IPS-11a (cell line): ENCODE data around the gene POU2F3.

Experiments
- H3K4me3 ChIP-seq: one replicate; pipeline ENCODE4 v1.5.1; 2013; ENCODE audit warnings: low read depth, low read length, control low read depth

Gene POU2F3

DNA sequence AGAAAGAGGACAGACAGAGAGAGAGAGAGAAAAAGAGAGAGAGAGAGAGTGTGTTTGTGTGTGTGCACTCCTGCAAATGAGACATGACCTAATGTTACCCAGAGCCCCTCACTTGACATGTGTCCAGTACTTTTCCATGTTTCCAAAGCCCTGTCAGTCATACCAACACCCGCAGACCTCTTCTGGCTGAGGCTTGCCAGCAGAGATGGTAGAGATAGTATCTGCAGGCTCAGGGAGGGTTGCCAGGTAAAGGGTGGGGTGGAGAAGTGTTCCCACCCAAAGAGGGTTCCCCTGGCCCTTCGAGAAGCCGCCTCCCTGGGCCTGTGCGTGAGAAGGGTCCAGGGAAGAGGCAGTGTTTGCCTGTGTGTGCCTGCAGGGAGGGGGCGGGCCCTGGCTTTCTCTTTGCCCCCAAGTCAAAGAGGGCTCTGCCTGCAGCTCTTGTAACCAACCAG lies 40.7 kb downstream of the POU2F3 start:
- H3K4me3 ChIP-seq, result no peak overlapping the region

DNA sequence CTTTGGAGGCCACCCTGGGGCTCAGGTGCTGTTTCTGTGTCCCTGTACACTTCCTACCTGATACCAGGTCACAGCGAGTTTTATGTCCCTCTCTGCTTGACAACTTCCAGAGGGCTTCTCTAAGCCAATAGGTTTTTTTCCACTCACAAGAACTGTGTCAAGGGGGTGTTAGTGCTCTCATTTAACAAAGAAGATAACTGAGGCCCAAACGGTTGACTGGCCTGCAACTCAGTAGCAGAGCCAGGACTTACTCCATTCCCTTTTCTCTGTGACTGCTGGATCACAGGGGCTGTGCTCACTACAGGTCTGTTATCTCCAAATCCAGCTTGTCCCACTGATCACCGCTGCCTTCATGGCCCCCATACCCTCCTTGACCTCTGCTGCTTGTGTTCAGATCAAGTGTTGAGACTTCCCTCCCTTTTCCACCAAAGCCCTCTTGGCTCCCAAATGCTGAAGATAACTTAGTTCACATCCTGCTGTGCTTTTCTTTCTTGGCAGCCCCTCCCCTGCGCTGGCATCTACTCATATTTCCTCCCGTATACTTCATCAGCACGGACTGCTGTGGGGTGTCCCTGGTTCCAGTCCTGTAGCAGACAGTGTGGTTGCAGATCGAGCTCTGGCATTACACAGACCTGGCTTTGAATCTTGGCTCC lies 41.3 kb downstream of the POU2F3 start:
- no peak overlapping the region for H3K4me3 ChIP-seq

DNA sequence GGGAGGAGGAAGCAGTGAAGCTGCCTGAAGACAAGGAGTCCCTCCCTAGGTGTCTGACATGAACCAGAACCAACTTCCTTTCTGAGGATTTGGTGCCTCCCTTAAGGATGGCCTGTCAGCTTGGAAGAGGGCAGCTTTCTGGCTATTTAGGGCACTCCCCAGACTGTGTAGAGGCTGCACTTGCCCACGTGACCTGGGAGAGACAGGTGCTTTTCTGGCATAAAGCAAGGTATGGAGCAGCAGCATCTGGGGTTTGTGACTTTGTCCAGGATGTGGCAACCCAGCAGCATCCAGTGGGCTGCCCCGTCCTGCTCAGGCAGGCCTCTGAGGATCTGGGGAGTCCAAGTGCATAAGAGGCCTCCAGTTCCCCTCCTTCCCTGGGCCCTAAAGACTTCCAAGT lies 43.2 kb downstream of the POU2F3 start:
- no peak overlapping the region for H3K4me3 ChIP-seq

DNA sequence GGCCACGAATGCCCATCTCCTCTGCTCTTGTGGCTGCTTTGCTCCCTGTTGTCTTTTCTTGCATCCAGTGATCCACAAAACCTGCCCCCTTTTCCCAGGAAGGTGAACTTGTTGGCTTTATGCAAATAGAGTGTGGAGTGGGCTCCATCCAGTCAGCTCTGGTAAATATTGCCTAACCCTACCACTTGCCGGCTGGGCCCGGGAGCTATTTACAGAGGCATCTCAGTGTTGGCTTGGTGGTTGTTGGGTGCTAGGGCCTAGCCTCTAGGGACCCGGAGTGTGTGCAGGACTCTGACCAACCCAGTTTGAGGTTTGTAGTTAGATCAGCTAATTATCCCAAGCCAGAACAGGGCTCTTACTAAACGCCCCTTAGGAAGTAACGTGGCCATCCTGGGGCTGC lies 44.3 kb downstream of the POU2F3 start:
- no peak overlapping the region for H3K4me3 ChIP-seq

DNA sequence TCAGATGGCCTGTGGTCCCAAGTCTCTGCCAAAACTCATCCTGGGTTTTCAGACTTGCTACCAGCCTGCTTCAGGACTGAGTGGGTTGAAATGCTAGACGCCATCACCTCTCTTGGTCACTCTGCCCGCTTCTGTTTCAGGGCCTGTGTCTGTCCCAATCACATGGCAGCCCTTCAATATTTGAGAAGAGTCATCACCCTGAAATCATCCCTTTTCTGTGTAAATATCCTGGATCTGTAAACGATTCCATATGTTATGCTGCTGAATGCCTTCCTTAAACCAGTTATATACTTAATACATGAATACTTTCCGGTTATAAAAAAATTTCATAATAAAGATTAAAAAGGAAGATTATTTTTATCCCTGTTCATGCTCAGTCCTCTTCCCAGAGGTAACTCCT lies 45.3 kb downstream of the POU2F3 start:
- H3K4me3 ChIP-seq, result no peak overlapping the region

DNA sequence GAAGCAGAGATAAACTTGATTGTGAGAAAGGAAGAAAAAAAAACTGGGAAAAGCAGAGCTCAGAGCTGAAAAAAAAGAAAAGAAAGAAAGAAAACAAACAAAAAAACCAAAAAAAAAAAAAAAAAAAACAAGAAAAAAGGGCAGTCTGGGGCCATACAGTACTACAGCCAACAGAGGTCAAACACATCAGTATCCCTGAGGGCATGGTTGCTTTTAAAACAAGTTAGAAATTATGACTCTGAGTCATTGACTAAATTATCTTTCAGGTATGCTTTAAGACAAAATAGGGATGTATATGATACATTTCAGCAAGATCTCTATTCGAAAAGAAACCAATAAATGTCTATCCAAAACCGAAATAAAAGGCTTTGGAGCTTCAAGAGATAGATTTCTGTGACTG lies 48.1 kb downstream of the POU2F3 start:
- H3K4me3 ChIP-seq, result no peak overlapping the region

DNA sequence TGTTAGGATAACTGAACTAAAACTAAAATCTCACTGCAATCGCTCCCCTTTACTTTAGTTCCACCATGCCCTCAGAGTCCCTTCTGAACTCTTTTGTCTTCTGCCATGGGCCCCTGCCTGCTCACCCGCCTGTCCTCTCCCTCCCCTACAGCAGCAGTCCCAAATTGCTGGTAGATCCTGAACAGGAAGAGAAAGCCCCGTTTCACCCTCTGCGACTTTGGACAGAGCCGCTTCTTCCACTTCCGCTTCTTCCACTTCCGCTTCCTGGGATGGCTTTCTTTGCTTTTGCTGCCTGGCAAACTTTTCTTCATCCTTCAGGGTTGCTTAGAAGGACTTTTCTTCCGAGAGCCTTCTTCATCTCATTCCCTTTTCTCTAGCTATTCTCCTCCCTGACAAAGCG lies 49.5 kb downstream of the POU2F3 start:
- no peak overlapping the region for H3K4me3 ChIP-seq

DNA sequence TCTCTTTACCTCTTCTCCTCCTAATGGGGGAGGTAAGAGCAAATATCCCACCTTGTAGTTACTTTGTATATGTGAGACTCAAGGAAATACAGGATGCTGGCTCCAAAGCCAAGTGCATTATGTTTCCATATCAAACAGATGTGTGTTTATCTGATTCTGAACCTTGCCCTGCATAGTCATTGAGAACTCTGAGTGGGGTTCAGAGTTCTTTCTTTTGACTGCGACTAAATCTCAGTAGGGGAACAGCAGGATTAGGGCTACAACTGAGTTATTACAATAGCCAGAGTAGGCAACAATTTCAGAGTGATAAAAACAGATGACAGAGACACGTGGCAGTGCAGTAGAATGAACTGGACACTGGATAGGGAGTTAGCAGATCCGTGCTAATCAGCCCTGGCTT lies 51.0 kb downstream of the POU2F3 start:
- no peak overlapping the region for H3K4me3 ChIP-seq

DNA sequence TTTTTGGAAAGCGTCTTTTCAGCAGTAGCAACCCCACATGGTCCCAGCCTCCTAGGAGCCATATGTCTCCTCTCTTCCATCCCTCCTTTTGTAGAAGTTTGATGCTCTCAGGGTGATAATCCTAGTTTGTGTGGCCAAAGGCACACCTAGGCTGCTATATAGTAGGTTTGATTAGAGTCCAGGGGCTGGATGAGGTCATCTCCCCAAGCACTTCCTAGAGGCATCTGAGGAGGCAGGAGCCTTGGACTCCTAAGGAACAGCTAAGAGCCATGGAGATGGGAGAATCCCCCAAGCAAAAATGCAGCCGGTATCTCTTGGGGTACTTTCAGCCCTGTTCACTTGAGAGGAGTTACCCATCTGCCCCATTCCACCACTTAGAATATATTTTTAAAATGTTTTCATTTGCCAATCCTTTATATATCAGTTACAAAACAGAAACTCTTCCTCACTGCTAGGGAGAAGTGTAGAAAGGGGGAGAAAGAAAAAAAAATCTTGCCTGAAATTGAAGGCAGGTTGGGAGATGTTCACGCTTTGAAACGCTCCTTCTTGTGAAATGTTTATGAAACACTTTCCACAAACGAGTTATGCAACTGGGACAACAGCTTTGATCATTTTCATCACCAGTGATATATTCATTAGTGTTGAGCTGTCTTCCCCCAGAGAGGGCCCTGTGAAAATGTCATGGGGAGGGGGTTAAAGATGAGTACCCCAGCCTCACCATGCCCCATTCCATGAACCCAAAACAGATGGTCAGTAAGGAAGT lies 53.3 kb downstream of the POU2F3 start:
- no peak overlapping the region for H3K4me3 ChIP-seq

DNA sequence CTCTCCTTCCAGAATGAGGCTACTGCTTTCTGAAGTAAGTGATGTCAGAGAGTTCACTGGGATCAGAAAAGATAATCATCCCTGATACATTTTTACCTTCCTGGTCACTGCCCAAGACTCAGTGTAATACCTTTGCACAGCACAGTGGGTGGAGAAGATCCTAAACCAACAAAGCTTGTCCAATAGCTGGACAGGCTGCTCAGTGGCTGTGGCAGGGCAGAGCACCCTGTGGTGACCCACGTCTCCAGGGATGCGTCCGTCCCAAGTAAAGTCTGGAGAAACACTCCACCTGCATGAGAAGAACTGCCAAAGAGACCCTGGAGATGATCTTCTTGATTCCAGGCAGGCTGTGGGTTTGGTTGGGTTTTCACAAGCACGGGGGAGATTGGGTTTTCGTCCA lies 54.2 kb downstream of the POU2F3 start:
- H3K4me3 ChIP-seq, result no peak overlapping the region

DNA sequence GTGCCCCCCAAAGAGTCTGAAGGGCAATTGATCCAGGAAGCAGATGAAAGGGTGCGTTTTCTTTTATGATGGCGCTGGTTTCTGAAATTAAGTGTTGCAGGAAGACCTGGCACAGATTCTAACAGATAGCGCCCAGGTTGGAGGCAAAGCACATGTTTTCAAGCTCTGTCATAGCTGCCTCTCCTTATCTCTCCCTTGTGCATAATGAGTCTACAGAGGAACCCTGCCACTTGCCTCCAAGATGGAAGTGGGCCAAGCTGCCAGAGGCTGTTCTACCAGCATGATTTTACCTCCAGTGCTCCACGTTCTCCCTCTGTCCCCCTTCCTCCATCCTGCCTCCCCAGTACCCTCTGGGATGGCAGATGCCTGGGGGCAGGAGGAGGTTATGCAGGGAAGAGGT lies 55.2 kb downstream of the POU2F3 start:
- H3K4me3 ChIP-seq, result no peak overlapping the region

DNA sequence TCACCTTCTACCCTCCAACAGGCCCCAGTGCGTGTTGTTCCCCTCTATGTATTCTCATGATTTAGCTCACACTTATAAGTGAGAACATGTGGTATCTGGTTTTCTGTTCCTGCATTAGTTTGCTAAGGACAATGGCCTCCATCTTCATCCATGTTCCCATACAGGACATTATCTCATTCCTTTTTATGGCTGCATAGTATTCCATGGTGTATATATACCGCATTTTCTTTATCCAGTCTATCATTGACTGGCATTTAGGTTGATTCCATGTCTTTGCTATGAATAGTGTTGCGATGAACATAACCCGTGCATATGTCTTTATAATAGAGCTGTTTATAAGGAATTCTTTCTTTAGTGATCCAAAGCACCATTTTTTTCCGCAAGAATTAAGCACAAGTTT lies 56.6 kb downstream of the POU2F3 start:
- H3K4me3 ChIP-seq, result no peak overlapping the region

DNA sequence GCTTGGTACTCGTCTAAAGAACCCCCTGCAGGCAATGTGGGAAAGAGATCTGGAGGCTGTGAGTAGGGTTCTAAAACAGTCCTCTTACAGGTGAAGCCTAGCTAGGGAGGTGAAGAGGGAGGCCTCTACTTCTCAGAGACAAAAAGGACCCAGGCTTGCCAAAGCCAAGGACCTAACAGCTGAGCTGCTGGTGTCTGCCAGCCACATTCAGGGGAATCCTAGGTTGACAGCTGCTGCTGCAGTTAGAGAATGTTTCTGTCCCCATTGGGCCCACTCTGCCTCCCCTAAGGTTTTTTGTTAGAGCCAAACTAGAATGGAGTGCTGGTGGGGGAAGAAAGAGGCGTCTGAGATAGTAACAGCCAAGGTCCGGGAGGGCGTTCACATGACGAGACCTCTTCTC lies 58.5 kb downstream of the POU2F3 start:
- H3K4me3 ChIP-seq, result no peak overlapping the region

DNA sequence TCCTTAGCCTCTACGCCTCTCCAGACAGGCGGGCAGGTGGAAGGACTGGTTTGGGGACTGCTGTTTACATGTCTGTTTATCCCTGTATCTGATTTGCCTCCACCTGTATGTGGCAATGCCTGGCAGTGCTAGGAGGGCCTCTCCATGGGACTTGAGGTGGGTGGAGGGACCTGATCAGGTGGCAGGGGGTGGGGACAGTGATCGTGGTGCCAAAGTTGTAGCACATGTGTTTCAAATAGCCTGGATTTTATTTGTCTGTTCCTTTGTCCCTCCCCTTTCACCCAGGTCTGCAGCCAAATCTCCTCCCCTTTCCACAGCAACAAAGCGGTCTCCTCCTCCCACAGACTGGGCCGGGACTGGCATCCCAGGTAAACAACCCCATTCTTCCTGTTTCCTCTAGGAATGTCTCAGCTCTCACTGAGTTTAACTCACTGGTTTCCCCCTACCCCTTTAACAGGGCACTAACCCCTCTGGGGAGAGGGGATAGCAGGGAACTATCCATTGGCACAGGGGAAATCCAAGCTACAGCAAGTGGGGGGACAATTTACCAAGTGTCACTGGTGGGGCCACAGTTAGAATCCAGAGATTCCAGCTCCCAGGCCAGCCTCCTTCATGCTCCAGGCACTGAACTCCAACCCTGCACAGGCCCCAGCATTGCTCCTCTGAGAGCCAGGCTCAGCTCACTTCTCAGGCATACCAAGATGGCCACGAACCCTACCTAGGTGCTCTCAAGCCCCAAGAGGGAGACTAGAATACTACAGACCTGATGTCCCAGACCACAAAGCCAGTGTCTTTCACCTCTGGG lies 62.3 kb downstream of the POU2F3 start:
- no peak overlapping the region for H3K4me3 ChIP-seq

DNA sequence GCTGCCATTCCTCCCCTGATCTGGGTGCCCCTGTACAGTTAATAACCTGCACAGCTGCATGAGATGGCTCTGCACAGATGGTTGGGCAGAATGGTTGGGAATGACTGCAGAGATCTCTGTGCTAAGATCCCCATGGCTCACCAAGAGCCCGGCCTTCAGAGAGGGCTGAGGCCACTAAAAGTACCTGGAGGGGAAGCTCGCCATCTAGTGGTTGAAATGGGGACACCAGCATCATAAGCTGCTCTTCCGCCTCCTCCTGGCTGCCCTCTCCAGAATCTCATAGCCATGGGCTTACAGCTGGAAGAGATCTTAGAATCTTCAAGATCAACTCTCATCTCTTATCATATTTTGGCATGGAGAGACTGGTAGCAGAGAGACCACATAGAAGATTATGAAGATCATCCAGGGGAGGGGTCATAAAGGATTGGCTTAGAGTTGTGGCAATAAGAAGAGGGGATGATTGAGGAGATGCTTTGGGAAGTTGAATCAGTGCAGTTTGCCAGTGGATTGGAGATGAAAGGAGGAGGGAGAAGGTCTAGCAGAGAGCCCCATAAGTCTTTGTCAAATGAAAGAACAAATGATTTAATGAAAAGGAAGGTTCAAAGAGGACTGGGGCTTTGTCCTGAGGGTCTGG lies 63.2 kb downstream of the POU2F3 start:
- no peak overlapping the region for H3K4me3 ChIP-seq

DNA sequence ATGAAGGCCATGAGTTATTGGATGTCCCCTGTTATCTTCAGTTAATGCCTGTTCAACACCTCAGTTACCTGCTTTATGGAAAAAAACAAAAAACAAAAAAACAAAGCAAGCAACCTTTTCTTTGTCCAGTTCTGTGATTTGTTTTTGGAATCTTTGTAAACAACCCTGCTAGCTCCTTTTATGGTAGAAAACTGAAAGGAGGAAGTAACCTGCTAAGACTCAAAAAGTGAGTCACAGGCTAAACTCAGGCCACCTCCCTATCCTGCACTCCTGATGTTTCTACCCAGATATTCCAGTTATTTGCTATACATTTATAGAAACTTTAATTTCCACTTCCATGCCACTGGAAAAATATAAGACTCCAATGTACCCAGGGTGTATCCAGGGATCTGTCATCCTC lies 64.6 kb downstream of the POU2F3 start:
- no peak overlapping the region for H3K4me3 ChIP-seq

DNA sequence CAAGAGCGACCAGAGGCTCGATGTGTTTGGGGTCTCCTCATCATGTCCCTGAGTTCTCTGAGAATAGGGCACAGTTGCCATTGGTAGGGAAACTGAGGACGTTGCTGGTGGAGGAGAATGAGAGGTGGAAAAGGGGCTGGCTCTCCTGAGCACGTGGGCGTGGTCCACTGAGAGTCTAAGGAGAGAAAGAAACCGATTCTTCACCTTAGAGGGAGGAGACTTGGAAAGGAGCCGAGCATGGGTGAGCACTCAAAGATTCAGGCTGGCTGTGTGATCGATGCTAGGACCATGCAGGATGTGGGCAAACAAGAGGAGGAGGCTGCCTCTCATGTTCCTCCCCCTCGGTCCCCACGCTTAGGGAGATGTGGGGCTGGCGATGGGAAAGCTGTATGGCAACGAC lies 65.3 kb downstream of the POU2F3 start:
- H3K4me3 ChIP-seq, result no peak overlapping the region

DNA sequence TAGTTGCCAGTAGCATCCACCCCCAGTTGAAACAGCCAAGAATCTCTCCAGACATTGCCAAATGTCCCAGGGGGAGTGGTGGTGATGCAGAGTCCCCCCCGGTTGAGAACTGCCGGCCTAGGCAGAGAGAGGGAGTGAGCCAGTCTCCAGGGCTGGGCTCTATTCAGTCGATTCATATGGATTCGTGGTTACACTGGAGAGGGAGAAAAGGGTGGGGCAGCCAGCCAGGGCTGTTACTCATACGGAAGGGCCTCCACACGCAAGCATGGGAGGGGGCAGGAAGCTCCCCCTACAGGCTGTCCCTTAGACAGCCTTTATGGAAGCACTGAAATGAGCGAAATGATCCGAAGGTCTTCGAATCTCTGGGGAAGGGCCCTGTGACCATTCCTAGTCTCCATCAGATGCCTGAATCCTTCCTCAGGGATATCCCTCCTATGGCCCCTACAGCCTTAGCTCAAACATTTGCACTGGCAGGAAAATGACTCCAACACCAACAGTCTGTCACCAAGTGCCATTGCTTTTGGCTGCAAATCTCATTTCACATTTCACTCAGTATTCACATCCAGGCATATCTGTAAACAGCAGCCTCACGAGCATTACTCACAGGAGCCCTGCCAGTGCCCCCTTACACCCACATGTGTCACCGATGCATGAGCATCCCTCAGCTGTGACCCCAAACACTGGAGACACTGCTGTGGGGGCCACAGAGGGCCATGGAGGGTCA lies 66.7 kb downstream of the POU2F3 start:
- H3K4me3 ChIP-seq, result no peak overlapping the region

DNA sequence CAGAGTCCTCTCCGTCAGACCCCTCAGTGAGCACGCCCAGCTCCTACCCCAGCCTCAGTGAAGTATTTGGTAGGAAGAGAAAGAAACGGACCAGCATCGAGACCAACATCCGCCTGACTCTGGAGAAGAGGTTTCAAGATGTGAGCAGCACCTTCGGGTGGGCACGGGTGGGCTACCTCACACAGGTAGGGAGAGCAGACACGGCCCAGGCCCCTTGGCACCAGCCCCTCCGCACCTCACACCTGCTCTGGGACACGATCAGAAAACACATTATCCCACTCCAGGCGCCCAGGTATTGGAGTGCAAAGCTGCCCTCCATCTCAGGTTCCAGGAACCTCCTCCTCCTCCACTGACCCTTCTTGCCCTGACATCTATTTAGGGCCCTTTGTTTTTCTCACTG lies 67.5 kb downstream of the POU2F3 start:
- H3K4me3 ChIP-seq, result no peak overlapping the region

DNA sequence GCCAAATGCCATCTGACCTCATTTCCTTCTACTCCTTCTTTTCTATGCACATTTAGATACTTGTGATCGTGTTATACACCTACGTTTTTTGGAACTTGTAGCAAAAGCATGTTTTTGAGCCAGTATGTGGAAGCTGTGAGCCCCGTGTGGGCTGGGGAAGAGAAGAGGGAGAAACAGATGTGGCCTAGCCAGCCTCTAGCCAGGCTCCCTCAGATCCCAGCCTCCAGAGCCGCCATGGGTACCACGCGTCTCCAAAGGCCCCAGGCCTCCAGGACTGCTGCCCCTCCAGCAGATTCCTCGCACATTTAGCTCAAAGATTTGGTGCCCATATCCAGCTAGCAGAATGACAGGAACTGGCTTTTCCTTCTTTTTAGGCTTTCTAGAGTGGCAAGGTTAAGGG lies 68.1 kb downstream of the POU2F3 start:
- H3K4me3 ChIP-seq, result no peak overlapping the region

DNA sequence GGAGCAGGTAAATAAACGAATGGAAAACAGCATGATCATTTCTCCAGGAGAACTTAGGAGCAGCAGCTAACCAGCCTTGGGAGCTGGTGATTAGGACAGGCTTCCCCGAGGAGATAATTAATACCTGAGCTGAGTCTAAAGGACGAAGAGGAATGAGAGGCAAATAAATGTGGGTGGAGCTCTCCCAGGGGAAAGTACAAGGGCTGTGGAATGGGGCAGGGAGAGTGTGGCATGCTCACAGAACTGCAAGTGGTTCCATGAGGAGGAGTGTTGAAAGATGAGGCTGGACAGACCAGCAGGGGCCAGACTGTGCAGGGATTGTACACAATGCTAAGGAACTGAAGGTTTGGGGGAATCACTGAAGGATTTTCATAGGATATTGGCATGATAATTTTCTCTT lies 70.9 kb downstream of the POU2F3 start:
- H3K4me3 ChIP-seq, result no peak overlapping the region
